DOHH2 (cell line): ENCODE results near the gene ABCA3.
"Not testable (repeated sequence)": the region's sequence is repeated elsewhere in the genome, so short reads cannot be mapped to it uniquely, and the experiment has no call there.

ENCODE experiments used
- H3F3A ChIP-seq: fragments of 200-600 bp; sonication (generic), shearing (Covaris generic); 2 replicates; pipeline ENCODE4 v1.6.0; 2016; ENCODE audit warnings: antibody characterized with exemption, mild to moderate bottlenecking; ENCODE audit not compliant: control insufficient read depth, insufficient read depth
- H3K27ac ChIP-seq: fragments of 200-600 bp; sonication (generic); 2 replicates; pipeline ENCODE4 v1.5.1; 2014; ENCODE audit warnings: low read depth, mild to moderate bottlenecking, low read length, moderate library complexity
- H3K27me3 ChIP-seq: fragments of 200-600 bp; sonication (generic); 2 replicates; pipeline ENCODE4 v1.6.1; 2014; ENCODE audit warnings: mild to moderate bottlenecking, low read length, mixed read lengths; ENCODE audit not compliant: control insufficient read depth
- H3K36me3 ChIP-seq: fragments of 200-600 bp; sonication (generic); 2 replicates; pipeline ENCODE4 v1.6.1; 2014; ENCODE audit warnings: mild to moderate bottlenecking, low read length, moderate library complexity, mixed read lengths; ENCODE audit not compliant: control insufficient read depth
- H3K4me1 ChIP-seq: fragments of 200-600 bp; sonication (generic); 2 replicates; pipeline ENCODE4 v1.6.1; 2014; ENCODE audit warnings: mild to moderate bottlenecking, low read length, mixed read lengths; ENCODE audit not compliant: control insufficient read depth
- H3K4me2 ChIP-seq: fragments of 200-600 bp; sonication (generic); 2 replicates; pipeline ENCODE4 v1.6.0; 2014; ENCODE audit warnings: mild to moderate bottlenecking, low read length, moderate library complexity
- H3K4me3 ChIP-seq: fragments of 200-600 bp; sonication (generic); 2 replicates; pipeline ENCODE4 v1.5.1; 2014; ENCODE audit warnings: mild to moderate bottlenecking, low read length, mixed read lengths
- H3K79me2 ChIP-seq: fragments of 200-600 bp; sonication (generic); 2 replicates; pipeline ENCODE4 v1.6.1; 2014; ENCODE audit warnings: mild to moderate bottlenecking, low read length, mixed read lengths; ENCODE audit not compliant: control insufficient read depth
- H3K9me2 ChIP-seq: fragments of 200-600 bp; sonication (generic); replicated peaks from 2 replicates; pipeline ENCODE4 v1.6.1; 2014; ENCODE audit warnings: mild to moderate bottlenecking, low read length, mixed read lengths; ENCODE audit not compliant: control insufficient read depth
- H3K9me3 ChIP-seq: fragments of 200-600 bp; sonication (generic); 2 replicates; pipeline ENCODE4 v1.6.1; 2014; ENCODE audit warnings: antibody characterized with exemption, low read length, mixed read lengths; ENCODE audit not compliant: control insufficient read depth, insufficient read depth
- H4K20me1 ChIP-seq: fragments of 200-600 bp; sonication (generic); 2 replicates; pipeline ENCODE4 v1.6.0; 2014; ENCODE audit warnings: low read depth, mild to moderate bottlenecking, antibody characterized with exemption, low read length, moderate library complexity; ENCODE audit not compliant: control insufficient read depth, insufficient read depth
- CTCF ChIP-seq: fragments of 200-600 bp; sonication (generic); IDR thresholded peaks from one replicate; pipeline ENCODE4 v1.5.1; 2014; ENCODE audit warnings: antibody characterized with exemption, mild to moderate bottlenecking, low read depth, low read length; ENCODE audit not compliant: poor library complexity, severe bottlenecking
- EZH2phosphoT487 ChIP-seq: fragments of 200-600 bp; sonication (generic); IDR thresholded peaks from 2 replicates; pipeline ENCODE4 v1.6.1; 2017; ENCODE audit warnings: borderline replicate concordance, mild to moderate bottlenecking, antibody characterized with exemption, low read length, moderate library complexity, mixed read lengths

The ABCA3 gene

GRCh38 chr16:2270588-2271470 lies 69.7 kb downstream of the ABCA3 start:
- H3K36me3 ChIP-seq: peaks cover 17% of the 10 kb centered on the region
- peaks cover 2% of the 10 kb centered on the region; the same call in 1 of the 2 replicates for H3F3A ChIP-seq
- peaks cover 18% of the 10 kb centered on the region for H4K20me1 ChIP-seq
- no peaks in the 10 kb centered on the region for H3K9me2 ChIP-seq
- TF ChIP-seq CTCF: no peak
- TF ChIP-seq EZH2phosphoT487: no peak
- no peak overlapping the region for H3K4me3 ChIP-seq
- no peaks in the 10 kb centered on the region for H3K27me3 ChIP-seq
- no peak overlapping the region for H3K4me2 ChIP-seq
- no peak overlapping the region for H3K27ac ChIP-seq
- no peaks in the 10 kb centered on the region for H3K9me3 ChIP-seq
- peaks cover 19% of the 10 kb centered on the region for H3K4me1 ChIP-seq
- peaks cover 47% of the 10 kb centered on the region for H3K79me2 ChIP-seq

GRCh38 chr16:2270070-2270462 lies 70.5 kb downstream of the ABCA3 start:
- H3K36me3 ChIP-seq: peaks cover 24% of the 10 kb centered on the region
- peaks cover 25% of the 10 kb centered on the region for H4K20me1 ChIP-seq
- peaks cover 7% of the 10 kb centered on the region for H3F3A ChIP-seq
- H3K9me3 ChIP-seq: no peaks in the 10 kb centered on the region
- no peak for TF ChIP-seq EZH2phosphoT487
- TF ChIP-seq CTCF: no peak
- H3K4me2 ChIP-seq: peak overlapping the region; percentile 87
- H3K27ac ChIP-seq: no peak overlapping the region
- no peaks in the 10 kb centered on the region for H3K9me2 ChIP-seq
- H3K4me3 ChIP-seq: peak overlapping the region; percentile 82; the same call in 1 of the 2 replicates
- H3K27me3 ChIP-seq: no peaks in the 10 kb centered on the region
- H3K79me2 ChIP-seq: peaks cover 54% of the 10 kb centered on the region
- peaks cover 26% of the 10 kb centered on the region for H3K4me1 ChIP-seq

- Histone ChIP-seq H3K9me3 (no peaks in the 10 kb centered on the region), H3K79me2 (peaks cover 74% of the 10 kb centered on the region), H3K9me2 (no peaks in the 10 kb centered on the region), H3F3A (peaks cover 7% of the 10 kb centered on the region), H3K4me1 (peaks cover 28% of the 10 kb centered on the region), H3K4me3 (peak within 1 kb of the TSS; percentile 82), H3K4me2 (peak within 1 kb of the TSS; percentile 87), H3K27me3 (no peaks in the 10 kb centered on the region), H3K36me3 (peaks cover 44% of the 10 kb centered on the region), H4K20me1 (peaks cover 39% of the 10 kb centered on the region), H3K27ac (peak within 1 kb of the TSS; percentile 74)
- TF ChIP-seq EZH2phosphoT487 (no peak), CTCF (no peak)
These were observed 72.4 kb downstream of the ABCA3 start, which contains the start of gene RNPS1 for GRCh38 chr16:2267913-2268666. Gene RNPS1, minus strand, starts transcription at chr16:2268126. Its CDS starts 3,483 bp downstream, at chr16:2264643.

- not testable (repeated sequence) for H3K27me3 ChIP-seq, H3F3A ChIP-seq, H3K9me3 ChIP-seq, H3K9me2 ChIP-seq
- Histone ChIP-seq H3K4me2 (peak overlapping the region; percentile 87), H3K79me2 (peaks cover 80% of the 10 kb centered on the region), H3K4me1 (peaks cover 28% of the 10 kb centered on the region), H3K36me3 (peaks cover 50% of the 10 kb centered on the region), H3K27ac (peak overlapping the region; percentile 74), H4K20me1 (peaks cover 45% of the 10 kb centered on the region), H3K4me3 (peak overlapping the region; percentile 82)
These were observed 73.0 kb downstream of the ABCA3 start for GRCh38 chr16:2267505-2267912.

GRCh38 chr16:2266887-2267286 lies 73.6 kb downstream of the ABCA3 start:
- Histone ChIP-seq H3K4me1 (peaks cover 28% of the 10 kb centered on the region), H3K4me2 (peak overlapping the region; percentile 87), H3K4me3 (peak overlapping the region; percentile 82), H3K79me2 (peaks cover 86% of the 10 kb centered on the region), H3K36me3 (peaks cover 56% of the 10 kb centered on the region), H4K20me1 (peaks cover 45% of the 10 kb centered on the region), H3K27ac (peak overlapping the region; percentile 74)
- H3K9me2 ChIP-seq, H3K9me3 ChIP-seq, H3K27me3 ChIP-seq, H3F3A ChIP-seq: not testable (repeated sequence)
